WTC11 (cell line): Measurements from ENCODE around the gene PLXNA3. TPM values are rescaled to one million over a fixed set of nuclear protein-coding genes. Genes with fewer than 3 reads are reported as not detected.
A peak's percentile ranks its signal among the peaks of the same experiment; 100 is the strongest.

Experiments used
- ATAC-seq: fragments of 200-7000 bp; cut with Tn5 transposase; 2 replicates; pipeline ENCODE4 v1.10.0; 2021; ENCODE audit warnings: mild to moderate bottlenecking, moderate library complexity
- CTCF ChIA-PET: fragments of 300-600 bp; sonication (Branson Sonifier 250); formaldehyde crosslinking; loops from one replicate; lab custom pipeline; 2021; ENCODE audit warnings: antibody characterized with exemption; lab: Charles Lee
- POLR2A ChIA-PET: fragments of 350-600 bp; sonication (Branson Sonifier 250); formaldehyde crosslinking; loops from one replicate; lab custom pipeline; 2021; ENCODE audit warnings: antibody characterized with exemption; lab: Charles Lee
- DNase-seq: peaks from one replicate; pipeline ENCODE4 v3.0.0; 2021; ENCODE audit warnings: low spot score
- H3K27ac Mint-ChIP-seq: 2 replicates; pipeline ENCODE4 v1.8.0; 2021; ENCODE audit warnings: mixed read lengths
- H3K27me3 Mint-ChIP-seq: 2 replicates; pipeline ENCODE4 v1.8.0; 2021; ENCODE audit warnings: low read depth, mild to moderate bottlenecking, moderate library complexity, mixed read lengths
- H3K36me3 Mint-ChIP-seq: 2 replicates; pipeline ENCODE4 v1.8.0; 2021; ENCODE audit warnings: mixed read lengths
- H3K4me1 Mint-ChIP-seq: 2 replicates; pipeline ENCODE4 v1.8.0; 2022; ENCODE audit warnings: mixed read lengths
- H3K4me3 Mint-ChIP-seq: 2 replicates; pipeline ENCODE4 v1.8.0; 2021; ENCODE audit warnings: mild to moderate bottlenecking, moderate library complexity, mixed read lengths
- H3K9me3 Mint-ChIP-seq: 2 replicates; pipeline ENCODE4 v1.8.0; 2021; ENCODE audit warnings: mixed read lengths
- CREM ChIP-seq: sonication (generic); formaldehyde crosslinking; IDR thresholded peaks from 2 replicates; pipeline ENCODE4 v1.8.1; 2022; ENCODE audit warnings: mild to moderate bottlenecking, missing genetic modification reagents, moderate library complexity
- FOXJ3 ChIP-seq: sonication (generic); formaldehyde crosslinking; IDR thresholded peaks from 2 replicates; pipeline ENCODE4 v1.9.0; 2021; ENCODE audit warnings: missing genetic modification reagents, mild to moderate bottlenecking, borderline replicate concordance
- NFYB ChIP-seq: sonication (generic); formaldehyde crosslinking; conservative IDR thresholded peaks from 2 replicates; pipeline ENCODE4 v1.8.0; 2022; ENCODE audit warnings: low read depth, missing genetic modification reagents
- NR2C2 ChIP-seq: sonication (generic); formaldehyde crosslinking; IDR thresholded peaks from 2 replicates; pipeline ENCODE4 v1.8.0; 2022; ENCODE audit warnings: mild to moderate bottlenecking, missing genetic modification reagents
- PRRX2 ChIP-seq: fragments of 250-450 bp; sonication (Bioruptor Pico); IDR thresholded peaks from 2 replicates; pipeline ENCODE4 v1.8.0; 2021; ENCODE audit warnings: mild to moderate bottlenecking
- SMAD3 ChIP-seq: sonication (generic); formaldehyde crosslinking; IDR thresholded peaks from 2 replicates; pipeline ENCODE4 v1.8.0; 2022; ENCODE audit warnings: missing genetic modification reagents, mild to moderate bottlenecking, borderline replicate concordance
- TEAD4 ChIP-seq: sonication (generic); formaldehyde crosslinking; IDR thresholded peaks from 2 replicates; pipeline ENCODE4 v1.8.0; 2022; ENCODE audit warnings: mild to moderate bottlenecking, missing genetic modification reagents
- ZNF121 ChIP-seq: sonication (generic); formaldehyde crosslinking; IDR thresholded peaks from 2 replicates; pipeline ENCODE4 v1.8.0; 2023; ENCODE audit warnings: missing genetic modification reagents
- ZNF317 ChIP-seq: sonication (generic); formaldehyde crosslinking; IDR thresholded peaks from 2 replicates; pipeline ENCODE4 v1.8.1; 2023; ENCODE audit warnings: low read depth, mild to moderate bottlenecking, moderate library complexity, missing genetic modification reagents, borderline replicate concordance
- ZNF396 ChIP-seq: fragments of 250-450 bp; sonication (Bioruptor Pico); IDR thresholded peaks from 2 replicates; pipeline ENCODE4 v1.8.0; 2021; ENCODE audit warnings: mild to moderate bottlenecking, moderate library complexity, borderline replicate concordance
- total RNA-seq: library from RNA; stranded (reverse); gene quantifications from 3 replicates; pipeline ENCODE4 v1.2.3, GENCODE V29; 2021
- TF ChIP-seq, protein P1 (sequence below): fragments of 200-600 bp; IDR thresholded peaks from 2 replicates; pipeline ENCODE4 v1.8.0; 2022; ENCODE audit warnings: antibody characterized with exemption
- TF ChIP-seq, protein P2 (sequence below): sonication (generic); formaldehyde crosslinking; IDR thresholded peaks from 2 replicates; pipeline ENCODE4 v1.8.0; 2023; ENCODE audit warnings: missing genetic modification reagents
- TF ChIP-seq, protein P3 (sequence below): sonication (generic); formaldehyde crosslinking; IDR thresholded peaks from 2 replicates; pipeline ENCODE4 v1.8.0; 2022; ENCODE audit warnings: mild to moderate bottlenecking, missing genetic modification reagents
- TF ChIP-seq, protein P4 (sequence below): fragments of 250-450 bp; sonication (Bioruptor Pico); IDR thresholded peaks from 2 replicates; pipeline ENCODE4 v1.9.0; 2021; ENCODE audit warnings: mild to moderate bottlenecking
- TF ChIP-seq, protein P5 (sequence below): sonication (generic); formaldehyde crosslinking; IDR thresholded peaks from 2 replicates; pipeline ENCODE4 v1.8.1; 2023; ENCODE audit warnings: mild to moderate bottlenecking, missing genetic modification reagents, moderate library complexity

PLXNA3 gene
- total RNA-seq, 1 experiment from 2014 or later: 26.6 TPM

DNA sequence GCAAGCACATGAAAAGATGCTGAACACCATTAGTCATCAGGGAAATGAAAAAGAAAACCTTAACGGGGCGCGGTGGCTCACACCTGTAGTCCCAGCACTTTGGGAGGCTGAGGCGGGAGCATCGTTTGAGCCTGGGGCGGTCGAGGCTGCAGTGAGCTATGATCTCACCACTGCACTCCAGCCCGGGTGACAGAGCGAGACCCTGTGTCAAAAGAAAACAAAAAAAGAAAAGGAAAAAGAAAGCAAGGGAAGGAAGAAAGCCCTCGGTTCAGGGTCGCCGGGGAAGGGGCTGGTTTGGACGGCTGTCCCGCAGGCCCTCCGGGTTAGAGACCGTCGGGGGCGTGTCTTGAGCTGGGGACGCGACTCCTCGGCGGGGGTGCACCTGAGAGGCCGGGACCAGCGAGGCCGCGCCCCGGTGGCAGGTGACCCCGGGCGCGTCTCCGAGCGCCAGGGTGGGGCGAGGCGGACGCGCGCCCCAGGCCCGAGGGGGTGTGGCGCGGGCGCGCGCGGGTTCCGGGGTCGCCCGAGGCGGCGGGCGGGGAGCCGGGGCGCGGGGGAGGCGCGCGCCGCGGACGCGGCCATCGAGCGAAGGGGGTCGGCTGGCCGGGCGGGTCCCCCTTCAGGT lies 478 bp upstream of the PLXNA3 start (continued):
- TF ChIP-seq, protein P1, sequence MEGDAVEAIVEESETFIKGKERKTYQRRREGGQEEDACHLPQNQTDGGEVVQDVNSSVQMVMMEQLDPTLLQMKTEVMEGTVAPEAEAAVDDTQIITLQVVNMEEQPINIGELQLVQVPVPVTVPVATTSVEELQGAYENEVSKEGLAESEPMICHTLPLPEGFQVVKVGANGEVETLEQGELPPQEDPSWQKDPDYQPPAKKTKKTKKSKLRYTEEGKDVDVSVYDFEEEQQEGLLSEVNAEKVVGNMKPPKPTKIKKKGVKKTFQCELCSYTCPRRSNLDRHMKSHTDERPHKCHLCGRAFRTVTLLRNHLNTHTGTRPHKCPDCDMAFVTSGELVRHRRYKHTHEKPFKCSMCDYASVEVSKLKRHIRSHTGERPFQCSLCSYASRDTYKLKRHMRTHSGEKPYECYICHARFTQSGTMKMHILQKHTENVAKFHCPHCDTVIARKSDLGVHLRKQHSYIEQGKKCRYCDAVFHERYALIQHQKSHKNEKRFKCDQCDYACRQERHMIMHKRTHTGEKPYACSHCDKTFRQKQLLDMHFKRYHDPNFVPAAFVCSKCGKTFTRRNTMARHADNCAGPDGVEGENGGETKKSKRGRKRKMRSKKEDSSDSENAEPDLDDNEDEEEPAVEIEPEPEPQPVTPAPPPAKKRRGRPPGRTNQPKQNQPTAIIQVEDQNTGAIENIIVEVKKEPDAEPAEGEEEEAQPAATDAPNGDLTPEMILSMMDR: no peak
- TF ChIP-seq, protein P2, sequence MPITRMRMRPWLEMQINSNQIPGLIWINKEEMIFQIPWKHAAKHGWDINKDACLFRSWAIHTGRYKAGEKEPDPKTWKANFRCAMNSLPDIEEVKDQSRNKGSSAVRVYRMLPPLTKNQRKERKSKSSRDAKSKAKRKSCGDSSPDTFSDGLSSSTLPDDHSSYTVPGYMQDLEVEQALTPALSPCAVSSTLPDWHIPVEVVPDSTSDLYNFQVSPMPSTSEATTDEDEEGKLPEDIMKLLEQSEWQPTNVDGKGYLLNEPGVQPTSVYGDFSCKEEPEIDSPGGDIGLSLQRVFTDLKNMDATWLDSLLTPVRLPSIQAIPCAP (CRISPR knock-in tag): no peak
- TF ChIP-seq ZNF121 (CRISPR knock-in tag) (no peak), NR2C2 (no peak), ZNF317 (CRISPR knock-in tag) (no peak), PRRX2 (CRISPR knock-in tag) (no peak)

DNA sequence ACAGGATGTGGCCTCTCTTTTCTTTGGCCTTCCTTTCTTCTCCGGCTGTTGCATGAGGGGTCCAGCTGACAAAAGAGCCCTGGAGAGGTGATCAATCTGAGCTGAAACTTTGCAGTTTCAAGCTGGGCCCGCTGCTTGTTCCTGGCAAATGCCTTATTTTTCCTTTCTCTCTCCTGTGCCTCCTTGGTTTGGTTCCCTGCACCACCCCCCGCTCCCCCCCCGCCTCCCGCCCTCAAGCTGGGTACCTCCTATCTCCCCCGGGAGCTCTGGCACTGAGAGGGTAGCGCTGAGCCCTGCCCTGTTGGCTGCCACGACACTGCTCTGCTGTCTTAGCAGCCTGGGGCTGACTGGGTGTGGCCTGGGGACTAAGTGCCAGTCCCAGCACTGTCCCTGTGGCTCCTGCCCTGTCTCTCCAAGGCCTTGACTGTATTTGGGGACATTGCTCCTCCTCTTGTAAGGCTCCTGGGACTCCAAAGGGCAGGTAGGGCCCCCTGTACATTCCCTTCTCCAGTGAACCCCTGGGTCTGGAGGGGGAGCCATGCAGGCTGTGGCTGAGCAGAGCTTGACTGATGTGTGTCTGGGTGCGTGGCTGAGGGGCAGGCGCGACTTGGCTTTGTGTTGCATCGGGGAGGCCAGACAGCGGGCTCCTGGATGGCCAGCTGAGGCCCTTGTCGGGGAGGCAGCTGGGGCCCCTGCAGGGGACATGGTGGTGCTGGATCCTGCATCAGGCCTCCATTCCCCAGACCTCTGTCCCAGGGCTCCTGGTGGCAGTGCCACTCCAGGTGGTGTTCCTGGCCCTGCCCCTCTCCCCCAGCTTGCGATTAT lies 1.1 kb downstream of the PLXNA3 start:
- TF ChIP-seq, protein P2 (CRISPR knock-in tag): no peak
- CTCF ChIA-PET: interaction anchor here (0.5 to 3.0 kb wide), 4 partner anchors 31 to 86 kb away, joined by 3 to 11 read pairs (median 4); partner anchors contain the start of gene SLC10A3
- ATAC-seq (no peak), DNase-seq (no peak)
- POLR2A ChIA-PET: interaction anchor here (0.5 kb wide), 1 partner anchor 16 kb away, joined by 3 read pairs; no protein-coding TSS in a partner anchor
- Mint-ChIP-seq H3K27me3 (peaks cover 15% of the 10 kb centered on the region), H3K9me3 (no peaks in the 10 kb centered on the region), H3K36me3 (no peaks in the 10 kb centered on the region), H3K4me3 (peak overlapping the region; percentile 64), H3K4me1 (no peaks in the 10 kb centered on the region), H3K27ac (no peak overlapping the region)

DNA sequence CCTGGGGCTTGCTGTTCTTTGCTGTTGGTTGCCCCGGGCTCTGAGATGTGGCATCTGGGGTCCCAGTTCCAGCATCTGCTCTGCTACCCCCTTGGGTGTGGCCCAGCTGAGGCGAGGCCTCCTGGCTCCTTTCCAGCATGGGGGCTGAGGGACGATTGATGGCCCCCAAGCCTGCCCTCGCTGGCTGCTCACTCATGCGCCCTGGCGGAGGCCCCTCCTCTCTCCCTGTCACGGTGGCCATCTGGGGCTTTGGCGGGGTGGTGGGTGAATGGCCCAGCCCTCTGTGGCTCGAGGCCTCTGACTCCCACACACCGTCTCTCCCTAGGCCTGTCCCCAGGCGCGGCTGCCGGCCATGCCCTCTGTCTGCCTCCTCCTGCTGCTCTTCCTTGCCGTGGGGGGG lies 1.8 kb downstream of the PLXNA3 start:
- ATAC-seq: no peak
- ChIA-PET POLR2A (no interaction called here), CTCF (interaction anchor here (0.5 to 3.0 kb wide), 2 partner anchors 37 to 86 kb away, joined by 5 to 11 read pairs; no protein-coding TSS in a partner anchor)

DNA sequence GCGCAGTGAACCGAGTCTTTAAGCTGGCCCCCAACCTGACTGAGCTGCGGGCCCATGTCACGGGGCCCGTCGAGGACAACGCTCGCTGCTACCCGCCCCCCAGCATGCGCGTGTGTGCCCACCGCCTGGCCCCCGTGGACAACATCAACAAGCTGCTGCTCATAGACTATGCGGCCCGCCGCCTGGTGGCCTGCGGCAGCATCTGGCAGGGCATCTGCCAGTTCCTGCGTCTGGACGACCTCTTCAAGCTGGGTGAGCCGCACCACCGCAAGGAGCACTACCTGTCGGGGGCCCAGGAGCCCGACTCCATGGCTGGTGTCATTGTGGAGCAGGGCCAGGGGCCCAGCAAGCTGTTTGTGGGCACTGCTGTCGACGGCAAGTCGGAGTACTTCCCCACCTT lies 2.2 kb downstream of the PLXNA3 start:
- ChIA-PET CTCF (interaction anchor here (0.7 kb wide), 1 partner anchor 67 kb away, joined by 3 read pairs; no protein-coding TSS in a partner anchor), POLR2A (no interaction called here)
- H3K27ac Mint-ChIP-seq: no peak overlapping the region
- TF ChIP-seq, protein P3, sequence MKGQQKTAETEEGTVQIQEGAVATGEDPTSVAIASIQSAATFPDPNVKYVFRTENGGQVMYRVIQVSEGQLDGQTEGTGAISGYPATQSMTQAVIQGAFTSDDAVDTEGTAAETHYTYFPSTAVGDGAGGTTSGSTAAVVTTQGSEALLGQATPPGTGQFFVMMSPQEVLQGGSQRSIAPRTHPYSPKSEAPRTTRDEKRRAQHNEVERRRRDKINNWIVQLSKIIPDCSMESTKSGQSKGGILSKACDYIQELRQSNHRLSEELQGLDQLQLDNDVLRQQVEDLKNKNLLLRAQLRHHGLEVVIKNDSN: no peak
- no peak for TF ChIP-seq SMAD3
- TF ChIP-seq TEAD4 (CRISPR knock-in tag): no peak
- no peak for TF ChIP-seq CREM
- TF ChIP-seq ZNF396 (CRISPR knock-in tag): no peak
- TF ChIP-seq, protein P4, sequence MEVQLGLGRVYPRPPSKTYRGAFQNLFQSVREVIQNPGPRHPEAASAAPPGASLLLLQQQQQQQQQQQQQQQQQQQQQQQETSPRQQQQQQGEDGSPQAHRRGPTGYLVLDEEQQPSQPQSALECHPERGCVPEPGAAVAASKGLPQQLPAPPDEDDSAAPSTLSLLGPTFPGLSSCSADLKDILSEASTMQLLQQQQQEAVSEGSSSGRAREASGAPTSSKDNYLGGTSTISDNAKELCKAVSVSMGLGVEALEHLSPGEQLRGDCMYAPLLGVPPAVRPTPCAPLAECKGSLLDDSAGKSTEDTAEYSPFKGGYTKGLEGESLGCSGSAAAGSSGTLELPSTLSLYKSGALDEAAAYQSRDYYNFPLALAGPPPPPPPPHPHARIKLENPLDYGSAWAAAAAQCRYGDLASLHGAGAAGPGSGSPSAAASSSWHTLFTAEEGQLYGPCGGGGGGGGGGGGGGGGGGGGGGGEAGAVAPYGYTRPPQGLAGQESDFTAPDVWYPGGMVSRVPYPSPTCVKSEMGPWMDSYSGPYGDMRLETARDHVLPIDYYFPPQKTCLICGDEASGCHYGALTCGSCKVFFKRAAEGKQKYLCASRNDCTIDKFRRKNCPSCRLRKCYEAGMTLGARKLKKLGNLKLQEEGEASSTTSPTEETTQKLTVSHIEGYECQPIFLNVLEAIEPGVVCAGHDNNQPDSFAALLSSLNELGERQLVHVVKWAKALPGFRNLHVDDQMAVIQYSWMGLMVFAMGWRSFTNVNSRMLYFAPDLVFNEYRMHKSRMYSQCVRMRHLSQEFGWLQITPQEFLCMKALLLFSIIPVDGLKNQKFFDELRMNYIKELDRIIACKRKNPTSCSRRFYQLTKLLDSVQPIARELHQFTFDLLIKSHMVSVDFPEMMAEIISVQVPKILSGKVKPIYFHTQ (CRISPR knock-in tag): no peak

More for the DNA sequence above, 1.8 kb downstream of the PLXNA3 start:
- TF ChIP-seq FOXJ3 (CRISPR knock-in tag) (no peak), NFYB (CRISPR knock-in tag) (no peak)
- TF ChIP-seq, protein P5, sequence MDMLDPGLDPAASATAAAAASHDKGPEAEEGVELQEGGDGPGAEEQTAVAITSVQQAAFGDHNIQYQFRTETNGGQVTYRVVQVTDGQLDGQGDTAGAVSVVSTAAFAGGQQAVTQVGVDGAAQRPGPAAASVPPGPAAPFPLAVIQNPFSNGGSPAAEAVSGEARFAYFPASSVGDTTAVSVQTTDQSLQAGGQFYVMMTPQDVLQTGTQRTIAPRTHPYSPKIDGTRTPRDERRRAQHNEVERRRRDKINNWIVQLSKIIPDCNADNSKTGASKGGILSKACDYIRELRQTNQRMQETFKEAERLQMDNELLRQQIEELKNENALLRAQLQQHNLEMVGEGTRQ (CRISPR knock-in tag): no peak
- TF ChIP-seq, protein P3: no peak
- no peaks in the 10 kb centered on the region for H3K36me3 Mint-ChIP-seq
- no peaks in the 10 kb centered on the region for H3K9me3 Mint-ChIP-seq
- H3K4me3 Mint-ChIP-seq: no peak overlapping the region
- H3K4me1 Mint-ChIP-seq: no peaks in the 10 kb centered on the region
- no peak for DNase-seq
- H3K27ac Mint-ChIP-seq: no peak overlapping the region
- peaks cover 10% of the 10 kb centered on the region for H3K27me3 Mint-ChIP-seq

More for the DNA sequence above, 2.2 kb downstream of the PLXNA3 start:
- no peak for ATAC-seq
- Mint-ChIP-seq H3K27me3 (peaks cover 9% of the 10 kb centered on the region), H3K4me3 (no peak overlapping the region), H3K36me3 (no peaks in the 10 kb centered on the region), H3K9me3 (no peaks in the 10 kb centered on the region), H3K4me1 (no peaks in the 10 kb centered on the region)
- no peak for DNase-seq
